PC-9 (cell line): ENCODE measurements around the gene KRTAP4-6. TPM values are rescaled to one million over a fixed set of nuclear protein-coding genes. Genes with fewer than 3 reads are reported as not detected.
"Not testable (repeated sequence)": the region's sequence is repeated elsewhere in the genome, so short reads cannot be mapped to it uniquely, and the experiment has no call there.

Source experiments
- BruUV-seq: library from RNA; stranded (reverse); fragments of 400-500 nt; replicated peaks from 2 replicates; lab custom pipeline; 2021; lab: Mats Ljungman, UMichigan
- CTCF ChIA-PET: fragments of 300-600 bp; sonication (Branson Sonifier 250); formaldehyde crosslinking; loops from one replicate; lab custom pipeline; 2022; ENCODE audit warnings: antibody characterized with exemption; lab: Charles Lee
- POLR2A ChIA-PET: fragments of 300-600 bp; sonication (Branson Sonifier 250); formaldehyde crosslinking; loops from one replicate; lab custom pipeline; 2022; ENCODE audit warnings: antibody characterized with exemption; ENCODE audit not compliant: unreplicated experiment; lab: Charles Lee
- DNase-seq, 2 experiments: peaks; one replicate each; pipeline versions ENCODE4 v3.0.0 to v3.0.0-alpha.2; 2015 to 2022; ENCODE audit warnings: mixed read lengths in 1 of 2
- H2AFZ ChIP-seq: fragments of 200-600 bp; sonication (generic); 2 replicates; pipeline ENCODE4 v1.8.1; 2017; ENCODE audit warnings: antibody characterized with exemption
- H3F3A ChIP-seq: fragments of 200-600 bp; sonication (generic); 2 replicates; pipeline ENCODE4 v1.8.1; 2017; ENCODE audit warnings: antibody characterized with exemption, mild to moderate bottlenecking, low read depth; ENCODE audit not compliant: insufficient read depth
- H3K27ac ChIP-seq: fragments of 200-600 bp; sonication (generic); 2 replicates; pipeline ENCODE4 v1.6.1; 2016; ENCODE audit warnings: mixed run types
- H3K27me3 ChIP-seq: fragments of 200-600 bp; sonication (generic); 2 replicates; pipeline ENCODE4 v1.6.1; 2016; ENCODE audit warnings: low read depth, mixed run types; ENCODE audit not compliant: insufficient read depth
- H3K36me3 ChIP-seq: fragments of 200-600 bp; sonication (generic); 2 replicates; pipeline ENCODE4 v1.6.1; 2016; ENCODE audit warnings: low read depth, mixed run types
- H3K4me1 ChIP-seq: fragments of 200-600 bp; sonication (generic); replicated peaks from 2 replicates; pipeline ENCODE4 v1.6.1; 2016; ENCODE audit warnings: mixed run types; ENCODE audit not compliant: insufficient read depth
- H3K4me2 ChIP-seq: fragments of 200-600 bp; sonication (generic); 2 replicates; pipeline ENCODE4 v1.6.1; 2017; ENCODE audit warnings: mixed run types
- H3K4me3 ChIP-seq: fragments of 200-600 bp; sonication (generic); 2 replicates; pipeline ENCODE4 v1.6.1; 2016; ENCODE audit warnings: mixed run types
- H3K79me2 ChIP-seq: fragments of 200-600 bp; sonication (generic); 2 replicates; pipeline ENCODE4 v1.6.1; 2017; ENCODE audit warnings: low read depth, mixed run types
- H3K9me2 ChIP-seq: fragments of 200-600 bp; sonication (generic); 2 replicates; pipeline ENCODE4 v1.8.1; 2017; ENCODE audit warnings: mild to moderate bottlenecking; ENCODE audit not compliant: insufficient read depth
- H3K9me3 ChIP-seq: fragments of 200-600 bp; sonication (generic); 2 replicates; pipeline ENCODE4 v1.8.1; 2016; ENCODE audit warnings: low read depth; ENCODE audit not compliant: insufficient read depth
- H4K20me1 ChIP-seq: fragments of 200-600 bp; sonication (generic); 2 replicates; pipeline ENCODE4 v1.8.1; 2017; ENCODE audit not compliant: insufficient read depth
- EZH2 ChIP-seq: fragments of 200-600 bp; sonication (generic); IDR thresholded peaks from 2 replicates; pipeline ENCODE4 v1.8.0; 2017; ENCODE audit warnings: antibody characterized with exemption, low read depth
- intact Hi-C: fragments of 100-400 bp; cut with micrococcal nuclease; formaldehyde crosslinking; loops from one replicate; pipeline ENCODE4 v1.10.0; 2022; ENCODE audit not compliant: unreplicated experiment
- total RNA-seq: library from RNA; stranded (reverse); gene quantifications from 2 replicates; pipeline ENCODE4 v1.2.3, GENCODE V29; 2021
- TF ChIP-seq, protein P1 (sequence below): fragments of 200-600 bp; sonication (generic); conservative IDR thresholded peaks from 2 replicates; pipeline ENCODE4 v1.6.1; 2017; ENCODE audit warnings: mixed run types, antibody characterized with exemption, mild to moderate bottlenecking, moderate library complexity

The KRTAP4-6 gene
- total RNA-seq, 1 experiment from 2014 or later = not detected

GRCh38 chr17:41125064-41125463, 15.3 kb downstream of the KRTAP4-6 start:
- H3F3A ChIP-seq = no peaks in the 10 kb centered on the region
- intact Hi-C loops = no loop called here
- H3K79me2 ChIP-seq = no peaks in the 10 kb centered on the region
- H3K9me3 ChIP-seq = 0 out of 2 replicates have a peak, but pooled peaks cover 3% of the 10 kb centered on the region
- no peaks in the 10 kb centered on the region for H4K20me1 ChIP-seq
- H3K27me3 ChIP-seq = no peaks in the 10 kb centered on the region
- no peaks in the 10 kb centered on the region for H3K36me3 ChIP-seq
- no TSS peak for BruUV-seq
- no peak overlapping the region for H3K27ac ChIP-seq
- DNase-seq = no peak
- H3K4me3 ChIP-seq = no peak overlapping the region
- H2AFZ ChIP-seq = no peak overlapping the region
- no peaks in the 10 kb centered on the region; the same call in 1 of the 2 replicates for H3K4me1 ChIP-seq
- POLR2A ChIA-PET = no interaction called here
- CTCF ChIA-PET = no interaction called here
- TF ChIP-seq EZH2 = no peak
- TF ChIP-seq, protein P1, sequence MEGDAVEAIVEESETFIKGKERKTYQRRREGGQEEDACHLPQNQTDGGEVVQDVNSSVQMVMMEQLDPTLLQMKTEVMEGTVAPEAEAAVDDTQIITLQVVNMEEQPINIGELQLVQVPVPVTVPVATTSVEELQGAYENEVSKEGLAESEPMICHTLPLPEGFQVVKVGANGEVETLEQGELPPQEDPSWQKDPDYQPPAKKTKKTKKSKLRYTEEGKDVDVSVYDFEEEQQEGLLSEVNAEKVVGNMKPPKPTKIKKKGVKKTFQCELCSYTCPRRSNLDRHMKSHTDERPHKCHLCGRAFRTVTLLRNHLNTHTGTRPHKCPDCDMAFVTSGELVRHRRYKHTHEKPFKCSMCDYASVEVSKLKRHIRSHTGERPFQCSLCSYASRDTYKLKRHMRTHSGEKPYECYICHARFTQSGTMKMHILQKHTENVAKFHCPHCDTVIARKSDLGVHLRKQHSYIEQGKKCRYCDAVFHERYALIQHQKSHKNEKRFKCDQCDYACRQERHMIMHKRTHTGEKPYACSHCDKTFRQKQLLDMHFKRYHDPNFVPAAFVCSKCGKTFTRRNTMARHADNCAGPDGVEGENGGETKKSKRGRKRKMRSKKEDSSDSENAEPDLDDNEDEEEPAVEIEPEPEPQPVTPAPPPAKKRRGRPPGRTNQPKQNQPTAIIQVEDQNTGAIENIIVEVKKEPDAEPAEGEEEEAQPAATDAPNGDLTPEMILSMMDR = no peak
- no peak overlapping the region for H3K4me2 ChIP-seq
- H3K9me2 ChIP-seq = no peaks in the 10 kb centered on the region

DNA sequence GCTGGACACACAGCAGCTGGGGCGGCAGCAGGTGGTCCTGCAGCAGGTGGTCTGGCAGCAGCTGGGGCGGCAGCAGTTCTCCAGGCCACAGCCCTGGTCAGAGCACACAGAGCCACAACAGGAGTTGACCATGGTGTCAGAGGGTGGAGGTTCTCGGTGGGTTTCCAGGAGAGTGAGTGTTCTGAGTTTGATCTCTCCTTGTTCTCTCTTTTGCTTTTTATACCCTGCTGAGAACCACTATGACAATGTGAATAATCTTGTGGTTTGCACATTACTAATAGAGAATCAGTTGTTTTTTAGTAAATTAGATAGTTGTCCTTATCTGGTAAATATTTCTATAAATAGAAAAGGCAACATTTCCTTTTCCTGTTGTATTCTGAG, 16.4 kb downstream of the KRTAP4-6 start, which contains the start of gene KRTAP4-12:
TSS of gene KRTAP4-12 (minus strand) at position 192 of the 381 bp plus-strand sequence. CDS start at position 132, 60 bp downstream.
- H3K4me1 ChIP-seq, DNase-seq, H3K4me3 ChIP-seq, H4K20me1 ChIP-seq, H3F3A ChIP-seq, H3K79me2 ChIP-seq, CTCF ChIA-PET, H3K9me2 ChIP-seq, H2AFZ ChIP-seq, BruUV-seq, H3K36me3 ChIP-seq, H3K9me3 ChIP-seq, H3K27me3 ChIP-seq, H3K4me2 ChIP-seq, intact Hi-C loops, H3K27ac ChIP-seq: not testable (repeated sequence)
- POLR2A ChIA-PET = interaction anchor here (0.7 kb wide), 1 partner anchor 208 kb away, joined by 14 read pairs; no protein-coding TSS in a partner anchor

DNA sequence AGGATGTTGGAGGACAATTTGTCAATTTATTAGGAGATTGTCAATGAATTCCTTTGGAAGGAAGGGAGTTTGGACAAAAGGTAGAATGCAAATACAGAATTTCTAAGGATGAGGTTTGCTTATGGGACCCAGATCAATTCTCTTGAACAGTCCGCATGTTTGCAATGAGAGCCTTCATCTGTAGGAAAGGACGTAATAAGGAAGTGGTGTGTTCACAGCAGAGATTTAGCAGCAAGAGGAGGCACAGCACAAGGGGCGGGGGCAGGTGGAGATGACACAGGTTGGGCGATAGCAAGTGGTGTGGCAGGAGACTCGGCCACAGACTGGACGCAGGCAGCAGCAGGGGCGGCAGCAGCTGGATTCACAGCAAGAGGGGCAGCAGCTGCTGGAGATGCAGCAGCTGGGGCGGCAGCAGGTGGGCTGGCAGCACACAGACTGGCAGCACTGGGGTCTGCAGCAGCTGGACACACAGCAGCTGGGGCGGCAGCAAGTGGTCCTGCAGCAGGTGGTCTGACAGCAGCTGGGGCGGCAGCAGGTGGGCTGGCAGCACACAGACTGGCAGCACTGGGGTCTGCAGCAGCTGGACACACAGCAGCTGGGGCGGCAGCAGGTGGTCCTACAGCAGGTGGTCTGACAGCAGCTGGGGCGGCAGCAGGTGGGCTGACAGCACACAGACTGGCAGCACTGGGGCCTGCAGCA, 16.9 kb downstream of the KRTAP4-6 start:
- H3K9me2 ChIP-seq, H3K4me2 ChIP-seq, H3K4me3 ChIP-seq, H3F3A ChIP-seq, H3K36me3 ChIP-seq, H3K27ac ChIP-seq, DNase-seq, H3K4me1 ChIP-seq, intact Hi-C loops, H4K20me1 ChIP-seq, H3K27me3 ChIP-seq, BruUV-seq, H3K79me2 ChIP-seq, H2AFZ ChIP-seq, H3K9me3 ChIP-seq, CTCF ChIA-PET: not testable (repeated sequence)
- POLR2A ChIA-PET = interaction anchor here (0.7 kb wide), 1 partner anchor 207 kb away, joined by 14 read pairs; no protein-coding TSS in a partner anchor

DNA sequence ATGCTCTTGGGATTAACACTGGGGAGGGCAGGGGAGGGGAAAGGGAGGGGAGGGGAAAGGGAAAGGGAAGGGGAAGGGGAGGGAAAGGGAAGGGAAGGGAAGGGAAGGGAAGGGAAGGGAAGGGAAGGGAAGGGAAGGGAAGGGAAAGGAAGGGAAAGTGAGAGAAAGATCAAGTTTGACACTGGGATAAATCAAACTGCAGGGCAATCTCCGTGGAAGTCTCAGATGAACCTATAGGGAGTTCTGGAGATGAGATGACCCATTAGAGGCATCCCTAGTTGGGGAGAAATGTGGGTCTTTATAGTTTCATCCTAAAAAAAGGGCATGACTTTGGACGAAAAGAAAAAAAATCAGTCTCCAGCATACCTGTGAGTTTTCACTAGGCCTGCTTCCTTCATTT, 18.6 kb downstream of the KRTAP4-6 start:
- no peak for DNase-seq
- intact Hi-C loops = no loop called here
- H3K4me3 ChIP-seq = no peak overlapping the region
- no peak overlapping the region for H3K4me2 ChIP-seq
- H3K27ac ChIP-seq = no peak overlapping the region
- no peaks in the 10 kb centered on the region for H4K20me1 ChIP-seq
- no peaks in the 10 kb centered on the region; the same call in 1 of the 2 replicates for H3K4me1 ChIP-seq
- no peaks in the 10 kb centered on the region for H3F3A ChIP-seq
- no peaks in the 10 kb centered on the region for H3K27me3 ChIP-seq
- H3K9me2 ChIP-seq = no peaks in the 10 kb centered on the region
- TF ChIP-seq, protein P1 = no peak
- no peak for TF ChIP-seq EZH2
- CTCF ChIA-PET = no interaction called here
- no peaks in the 10 kb centered on the region for H3K36me3 ChIP-seq
- no peak overlapping the region for H2AFZ ChIP-seq
- no TSS peak for BruUV-seq
- POLR2A ChIA-PET = no interaction called here
- 0 out of 2 replicates have a peak, but pooled peaks cover 3% of the 10 kb centered on the region for H3K9me3 ChIP-seq
- H3K79me2 ChIP-seq = no peaks in the 10 kb centered on the region

DNA sequence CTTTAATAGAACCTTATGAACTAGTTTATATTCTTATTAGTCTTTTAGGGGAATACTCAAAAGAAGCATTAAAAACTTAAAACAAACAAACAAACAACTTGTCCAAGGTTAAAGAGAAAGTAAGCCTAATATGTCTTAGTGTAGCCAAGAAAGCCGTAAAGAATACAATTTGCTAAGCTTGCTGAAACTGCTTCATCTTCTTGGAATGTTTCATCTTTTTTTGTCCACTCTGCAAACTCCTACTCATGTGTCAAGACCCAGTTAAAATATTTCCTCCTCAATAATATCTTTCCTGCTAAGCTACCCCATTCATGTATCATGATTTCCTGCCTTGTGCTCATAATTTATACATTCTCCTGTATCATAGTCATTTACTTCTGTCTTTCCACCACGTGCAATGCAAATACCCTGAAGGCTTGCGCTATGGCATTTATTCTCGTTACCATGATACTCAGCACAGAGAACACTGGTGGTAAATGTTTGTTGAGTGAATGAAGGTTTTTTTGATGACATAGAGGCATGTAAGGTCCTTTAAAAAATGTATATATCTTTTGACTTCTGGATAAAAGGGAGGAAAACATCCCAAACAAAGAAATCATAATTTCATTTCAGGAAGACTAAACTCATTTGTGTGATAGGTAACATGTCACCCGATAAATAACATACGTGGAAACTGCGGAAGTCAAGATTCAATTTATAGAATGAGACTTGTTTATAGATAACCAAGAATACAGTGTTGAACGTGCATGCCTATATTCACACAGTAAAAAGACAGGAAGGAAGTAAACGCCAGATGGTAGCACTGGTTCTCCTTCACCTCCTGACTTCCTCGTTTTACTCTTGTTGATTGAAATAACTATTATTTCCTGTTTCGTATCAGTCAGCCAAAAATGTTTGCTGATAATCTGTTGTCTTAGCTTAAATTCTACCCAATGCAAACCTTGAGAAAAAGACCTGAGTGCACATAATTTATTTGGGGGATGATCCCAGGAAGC, 20.4 kb downstream of the KRTAP4-6 start:
- H4K20me1 ChIP-seq, DNase-seq, H3K27me3 ChIP-seq, H3K4me1 ChIP-seq, H3K9me2 ChIP-seq, BruUV-seq, H3K4me2 ChIP-seq, intact Hi-C loops, H2AFZ ChIP-seq, POLR2A ChIA-PET, H3F3A ChIP-seq, H3K27ac ChIP-seq, CTCF ChIA-PET, H3K79me2 ChIP-seq, H3K4me3 ChIP-seq, H3K9me3 ChIP-seq, H3K36me3 ChIP-seq: not testable (repeated sequence)
